Measurements from ENCODE around the gene PIGU. TPM values are rescaled to one million over a fixed set of nuclear protein-coding genes. Genes with fewer than 3 reads are reported as not detected.

Gene PIGU
- total and polyA plus RNA-seq, 2 of the 13 experiments (the other 11 are each of a cell fraction or from before 2014, with no cell fraction given) = 45.5 to 231 TPM

- TF ChIP-seq TFE3 (CRISPR knock-in tag; IDR thresholded peaks at IDR 0.05) (no peak), MAZ (IDR thresholded peaks at IDR 0.05; ENCODE audit: borderline replicate concordance, low read depth, low read length) (no peak), MAZ (CRISPR knock-in tag; IDR thresholded peaks at IDR 0.05; ENCODE audit: low read depth) (no peak), NR3C1 (CRISPR knock-in tag; IDR thresholded peaks at IDR 0.05) (no peak), SCMH1 (CRISPR knock-in tag; IDR thresholded peaks at IDR 0.05; ENCODE audit: borderline replicate concordance) (no peak), HOXA3 (CRISPR knock-in tag; IDR thresholded peaks at IDR 0.05) (no peak), NFKB2 (CRISPR knock-in tag; IDR thresholded peaks at IDR 0.05; ENCODE audit: borderline replicate concordance) (peak; percentile 23; the same call in 1 of the 2 replicates), ZNF296 (CRISPR knock-in tag; conservative IDR thresholded peaks at IDR 0.05) (0 out of 2 replicates have a peak, but pooled peaks have one; percentile 53), ETV5 (CRISPR knock-in tag; IDR thresholded peaks at IDR 0.05; ENCODE audit: borderline replicate concordance) (peak; percentile 59; the same call in 1 of the 2 replicates), BHLHE40 (IDR thresholded peaks at IDR 0.05; ENCODE audit: low read length) (0 out of 2 replicates have a peak, but pooled peaks have one; percentile 4), THYN1 (CRISPR knock-in tag; IDR thresholded peaks at IDR 0.05; ENCODE audit: borderline replicate concordance, low read depth) (no peak), MEF2D (CRISPR knock-in tag; IDR thresholded peaks at IDR 0.05) (0 out of 2 replicates have a peak, but pooled peaks have one; percentile 9), CSRNP1 (CRISPR knock-in tag; IDR thresholded peaks at IDR 0.05) (no peak), ZNF775 (CRISPR knock-in tag; IDR thresholded peaks at IDR 0.05; ENCODE audit: borderline replicate concordance) (no peak), IKZF4 (CRISPR knock-in tag; IDR thresholded peaks at IDR 0.05; ENCODE audit: borderline replicate concordance, low read depth, not compliant biosample characterization) (peak; percentile 61), ZSCAN29 (CRISPR knock-in tag; conservative IDR thresholded peaks at IDR 0.05) (peak; percentile 79; the same call in 1 of the 2 replicates), RFX5 (IDR thresholded peaks at IDR 0.05; ENCODE audit: low read depth, low read length) (no peak), SRSF1 (optimal IDR thresholded peaks at IDR 0.05; ENCODE audit: low read depth, low read length) (no peak)
- TF ChIP-seq, protein P1, sequence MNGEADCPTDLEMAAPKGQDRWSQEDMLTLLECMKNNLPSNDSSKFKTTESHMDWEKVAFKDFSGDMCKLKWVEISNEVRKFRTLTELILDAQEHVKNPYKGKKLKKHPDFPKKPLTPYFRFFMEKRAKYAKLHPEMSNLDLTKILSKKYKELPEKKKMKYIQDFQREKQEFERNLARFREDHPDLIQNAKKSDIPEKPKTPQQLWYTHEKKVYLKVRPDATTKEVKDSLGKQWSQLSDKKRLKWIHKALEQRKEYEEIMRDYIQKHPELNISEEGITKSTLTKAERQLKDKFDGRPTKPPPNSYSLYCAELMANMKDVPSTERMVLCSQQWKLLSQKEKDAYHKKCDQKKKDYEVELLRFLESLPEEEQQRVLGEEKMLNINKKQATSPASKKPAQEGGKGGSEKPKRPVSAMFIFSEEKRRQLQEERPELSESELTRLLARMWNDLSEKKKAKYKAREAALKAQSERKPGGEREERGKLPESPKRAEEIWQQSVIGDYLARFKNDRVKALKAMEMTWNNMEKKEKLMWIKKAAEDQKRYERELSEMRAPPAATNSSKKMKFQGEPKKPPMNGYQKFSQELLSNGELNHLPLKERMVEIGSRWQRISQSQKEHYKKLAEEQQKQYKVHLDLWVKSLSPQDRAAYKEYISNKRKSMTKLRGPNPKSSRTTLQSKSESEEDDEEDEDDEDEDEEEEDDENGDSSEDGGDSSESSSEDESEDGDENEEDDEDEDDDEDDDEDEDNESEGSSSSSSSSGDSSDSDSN (CRISPR knock-in tag; IDR thresholded peaks at IDR 0.05) = no peak
- TF ChIP-seq, protein P2, sequence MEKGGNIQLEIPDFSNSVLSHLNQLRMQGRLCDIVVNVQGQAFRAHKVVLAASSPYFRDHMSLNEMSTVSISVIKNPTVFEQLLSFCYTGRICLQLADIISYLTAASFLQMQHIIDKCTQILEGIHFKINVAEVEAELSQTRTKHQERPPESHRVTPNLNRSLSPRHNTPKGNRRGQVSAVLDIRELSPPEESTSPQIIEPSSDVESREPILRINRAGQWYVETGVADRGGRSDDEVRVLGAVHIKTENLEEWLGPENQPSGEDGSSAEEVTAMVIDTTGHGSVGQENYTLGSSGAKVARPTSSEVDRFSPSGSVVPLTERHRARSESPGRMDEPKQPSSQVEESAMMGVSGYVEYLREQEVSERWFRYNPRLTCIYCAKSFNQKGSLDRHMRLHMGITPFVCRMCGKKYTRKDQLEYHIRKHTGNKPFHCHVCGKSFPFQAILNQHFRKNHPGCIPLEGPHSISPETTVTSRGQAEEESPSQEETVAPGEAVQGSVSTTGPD (CRISPR knock-in tag; IDR thresholded peaks at IDR 0.05) = no peak
Measured at GRCh38 chr20:34713194-34713943, 36.5 kb upstream of the PIGU start (continued).
